Measurements from ENCODE around the gene PCDHA8.
"Not testable (repeated sequence)": the region's sequence is repeated elsewhere in the genome, so short reads cannot be mapped to it uniquely, and the experiment has no call there.

PCDHA8 gene

GRCh38 chr5:140829511-140830501, 11.2 kb upstream of the PCDHA8 start:
- not testable (repeated sequence) for DNase-seq

GRCh38 chr5:140833993-140834392, 7.0 kb upstream of the PCDHA8 start, which contains the start of gene PCDHA7:
Gene PCDHA7, plus strand, starts transcription at chr5:140834269. Its CDS starts 115 bp downstream, at chr5:140834384.
- no peak for DNase-seq

DNA sequence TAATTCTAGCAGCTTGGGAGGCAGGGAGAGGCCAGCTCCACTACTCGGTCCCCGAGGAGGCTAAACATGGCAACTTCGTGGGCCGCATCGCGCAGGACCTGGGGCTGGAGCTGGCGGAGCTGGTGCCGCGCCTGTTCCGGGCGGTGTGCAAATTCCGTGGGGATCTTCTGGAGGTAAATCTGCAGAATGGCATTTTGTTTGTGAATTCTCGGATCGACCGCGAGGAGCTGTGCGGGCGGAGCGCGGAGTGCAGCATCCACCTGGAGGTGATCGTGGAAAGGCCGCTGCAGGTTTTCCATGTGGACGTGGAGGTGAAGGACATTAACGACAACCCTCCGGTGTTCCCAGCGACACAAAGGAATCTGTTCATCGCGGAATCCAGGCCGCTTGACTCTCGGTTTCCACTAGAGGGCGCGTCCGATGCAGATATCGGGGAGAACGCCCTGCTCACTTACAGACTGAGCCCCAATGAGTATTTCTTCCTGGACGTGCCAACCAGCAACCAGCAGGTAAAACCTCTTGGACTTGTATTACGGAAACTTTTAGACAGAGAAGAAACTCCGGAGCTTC, 6.5 kb upstream of the PCDHA8 start:
- DNase-seq: not testable (repeated sequence)

- no peak for DNase-seq
These were observed 5.1 kb upstream of the PCDHA8 start for GRCh38 chr5:140835622-140836510.

GRCh38 chr5:140842798-140843733, 2.1 kb downstream of the PCDHA8 start:
- no peak for DNase-seq

DNA sequence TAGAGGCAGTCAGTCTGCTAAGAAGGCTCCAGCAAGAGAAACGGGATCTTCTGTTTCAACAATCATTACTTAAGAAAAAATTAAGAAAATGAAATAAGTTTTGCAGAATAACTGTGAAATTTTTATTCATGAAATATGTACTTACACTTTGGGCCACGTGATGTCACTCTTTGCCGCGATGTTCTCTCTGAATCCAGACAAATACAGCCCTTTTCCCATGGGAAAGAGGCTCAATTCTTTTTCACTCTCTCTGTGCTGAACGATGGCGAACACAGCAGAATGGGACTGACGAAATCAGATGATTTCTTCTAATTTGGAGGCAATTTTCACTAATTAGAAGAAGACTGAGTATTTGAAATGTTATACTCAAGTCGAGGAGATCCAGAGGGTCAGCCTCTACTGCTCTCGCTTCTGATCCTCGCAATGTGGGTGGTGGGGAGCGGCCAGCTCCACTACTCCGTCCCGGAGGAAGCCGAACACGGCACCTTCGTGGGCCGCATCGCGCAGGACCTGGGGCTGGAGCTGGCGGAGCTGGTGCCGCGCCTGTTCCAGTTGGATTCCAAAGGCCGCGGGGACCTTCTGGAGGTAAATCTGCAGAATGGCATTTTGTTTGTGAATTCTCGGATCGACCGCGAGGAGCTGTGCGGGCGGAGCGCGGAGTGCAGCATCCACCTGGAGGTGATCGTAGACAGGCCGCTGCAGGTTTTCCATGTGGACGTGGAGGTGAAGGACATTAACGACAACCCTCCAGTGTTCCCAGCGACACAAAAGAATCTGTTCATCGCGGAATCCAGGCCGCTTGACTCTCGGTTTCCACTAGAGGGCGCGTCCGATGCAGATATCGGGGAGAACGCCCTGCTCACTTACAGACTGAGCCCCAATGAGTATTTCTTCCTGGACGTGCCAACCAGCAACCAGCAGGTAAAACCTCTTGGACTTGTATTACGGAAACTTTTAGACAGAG, 7.4 kb downstream of the PCDHA8 start, which contains the start of gene PCDHA9:
TSS of gene PCDHA9 (plus strand) at position 244 of the 964 bp plus-strand sequence. CDS start at position 358, 114 bp downstream.
- DNase-seq: not testable (repeated sequence)

DNA sequence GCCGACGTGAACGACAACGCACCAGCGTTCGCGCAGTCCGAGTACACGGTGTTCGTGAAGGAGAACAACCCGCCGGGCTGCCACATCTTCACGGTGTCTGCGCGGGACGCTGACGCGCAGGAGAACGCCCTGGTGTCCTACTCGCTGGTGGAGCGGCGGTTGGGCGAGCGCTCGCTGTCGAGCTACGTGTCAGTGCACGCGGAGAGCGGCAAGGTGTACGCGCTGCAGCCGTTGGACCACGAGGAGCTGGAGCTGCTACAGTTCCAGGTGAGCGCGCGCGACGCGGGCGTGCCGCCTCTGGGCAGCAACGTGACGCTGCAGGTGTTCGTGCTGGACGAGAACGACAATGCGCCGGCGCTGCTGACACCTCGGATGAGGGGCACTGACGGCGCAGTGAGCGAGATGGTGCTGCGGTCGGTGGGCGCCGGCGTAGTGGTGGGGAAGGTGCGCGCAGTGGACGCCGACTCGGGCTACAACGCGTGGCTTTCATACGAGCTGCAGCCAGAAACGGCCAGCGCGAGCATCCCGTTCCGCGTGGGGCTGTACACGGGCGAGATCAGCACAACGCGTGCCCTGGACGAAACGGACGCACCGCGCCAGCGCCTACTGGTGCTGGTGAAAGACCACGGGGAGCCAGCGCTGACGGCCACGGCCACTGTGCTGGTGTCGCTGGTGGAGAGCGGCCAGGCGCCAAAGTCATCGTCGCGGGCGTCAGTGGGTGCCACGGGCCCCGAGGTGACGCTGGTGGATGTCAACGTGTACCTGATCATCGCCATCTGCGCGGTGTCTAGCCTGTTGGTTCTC, 9.0 kb downstream of the PCDHA8 start:
- not testable (repeated sequence) for DNase-seq

- DNase-seq: no peak
These were observed 15.0 kb downstream of the PCDHA8 start, which contains the start of gene PCDHA10 for GRCh38 chr5:140855772-140856674. Gene PCDHA10, plus strand, starts transcription at chr5:140855897. Its CDS starts 152 bp downstream, at chr5:140856049.

DNA sequence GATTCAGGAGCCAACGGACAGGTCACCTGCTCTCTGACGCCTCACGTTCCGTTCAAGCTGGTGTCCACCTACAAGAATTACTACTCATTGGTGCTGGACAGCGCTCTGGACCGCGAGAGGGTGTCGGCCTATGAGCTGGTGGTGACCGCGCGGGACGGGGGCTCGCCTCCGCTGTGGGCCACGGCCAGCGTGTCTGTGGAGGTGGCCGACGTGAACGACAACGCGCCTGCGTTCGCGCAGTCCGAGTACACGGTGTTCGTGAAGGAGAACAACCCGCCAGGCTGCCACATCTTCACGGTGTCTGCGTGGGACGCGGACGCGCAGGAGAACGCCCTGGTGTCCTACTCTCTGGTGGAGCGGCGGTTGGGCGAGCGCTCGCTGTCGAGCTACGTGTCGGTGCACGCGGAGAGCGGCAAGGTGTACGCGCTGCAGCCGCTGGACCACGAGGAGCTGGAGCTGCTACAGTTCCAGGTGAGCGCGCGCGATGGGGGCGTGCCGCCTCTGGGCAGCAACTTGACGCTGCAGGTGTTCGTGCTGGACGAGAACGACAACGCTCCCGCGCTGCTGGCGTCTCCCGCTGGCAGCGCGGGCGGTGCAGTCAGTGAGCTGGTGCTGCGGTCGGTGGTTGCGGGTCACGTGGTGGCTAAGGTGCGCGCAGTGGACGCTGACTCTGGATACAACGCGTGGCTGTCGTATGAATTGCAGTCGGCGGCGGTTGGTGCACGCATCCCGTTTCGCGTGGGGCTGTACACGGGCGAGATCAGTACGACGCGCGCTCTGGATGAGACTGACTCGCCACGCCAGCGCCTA, 16.4 kb downstream of the PCDHA8 start:
- no peak for DNase-seq

DNA sequence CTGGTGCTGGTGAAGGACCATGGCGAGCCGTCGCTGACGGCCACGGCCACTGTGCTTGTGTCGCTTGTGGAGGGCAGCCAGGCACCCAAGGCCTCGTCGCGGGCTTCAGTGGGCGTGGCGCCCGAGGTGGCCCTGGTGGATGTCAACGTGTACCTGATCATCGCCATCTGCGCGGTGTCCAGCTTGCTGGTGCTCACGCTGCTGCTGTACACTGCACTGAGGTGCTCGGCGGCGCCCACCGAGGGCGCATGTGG, 16.9 kb downstream of the PCDHA8 start:
- no peak for DNase-seq

- no peak for DNase-seq
These were observed 21.7 kb downstream of the PCDHA8 start for GRCh38 chr5:140862441-140863295.

DNA sequence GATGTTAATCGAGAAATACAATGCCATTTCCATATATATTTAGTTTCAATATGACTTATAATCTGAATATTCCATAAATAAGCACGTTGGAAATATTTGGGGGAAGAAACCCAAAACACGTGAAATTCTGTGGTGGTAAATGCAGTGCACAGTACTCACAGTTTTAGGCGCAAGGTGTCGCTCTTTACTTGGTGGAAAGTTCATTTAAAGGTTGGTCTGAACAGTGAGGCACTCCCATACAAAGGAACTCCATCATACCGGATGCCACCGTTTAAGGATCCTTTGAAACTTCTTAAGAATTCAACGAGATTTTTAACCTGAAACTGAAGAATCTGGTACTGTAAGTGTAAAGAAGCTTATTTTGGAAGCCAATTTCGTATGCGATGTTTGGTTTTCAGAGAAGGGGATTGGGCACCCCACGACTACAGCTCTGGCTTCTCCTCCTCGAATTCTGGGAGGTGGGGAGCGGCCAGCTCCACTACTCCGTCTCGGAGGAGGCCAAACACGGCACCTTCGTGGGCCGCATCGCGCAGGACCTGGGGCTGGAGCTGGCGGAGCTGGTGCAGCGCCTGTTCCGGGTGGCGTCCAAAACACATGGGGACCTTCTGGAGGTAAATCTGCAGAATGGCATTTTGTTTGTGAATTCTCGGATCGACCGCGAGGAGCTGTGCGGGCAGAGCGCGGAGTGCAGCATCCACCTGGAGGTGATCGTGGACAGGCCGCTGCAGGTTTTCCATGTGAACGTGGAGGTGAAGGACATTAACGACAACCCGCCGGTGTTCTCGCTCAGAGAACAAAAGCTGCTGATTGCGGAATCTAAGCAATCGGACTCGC, 28.0 kb downstream of the PCDHA8 start, which contains the start of gene PCDHA11:
TSS of gene PCDHA11 (plus strand) at position 237 of the 834 bp plus-strand sequence. CDS start at position 384, 147 bp downstream.
- no peak for DNase-seq

DNA sequence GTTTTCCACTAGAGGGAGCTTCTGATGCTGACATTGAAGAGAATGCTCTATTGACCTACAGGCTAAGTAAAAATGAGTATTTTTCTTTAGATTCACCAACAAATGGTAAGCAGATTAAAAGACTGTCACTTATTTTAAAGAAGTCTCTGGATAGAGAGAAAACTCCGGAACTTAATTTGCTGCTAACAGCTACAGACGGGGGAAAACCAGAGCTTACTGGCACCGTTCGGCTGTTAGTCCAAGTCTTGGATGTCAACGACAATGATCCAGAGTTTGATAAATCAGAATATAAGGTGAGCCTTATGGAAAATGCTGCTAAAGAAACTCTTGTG, 28.5 kb downstream of the PCDHA8 start:
- no peak for DNase-seq

DNA sequence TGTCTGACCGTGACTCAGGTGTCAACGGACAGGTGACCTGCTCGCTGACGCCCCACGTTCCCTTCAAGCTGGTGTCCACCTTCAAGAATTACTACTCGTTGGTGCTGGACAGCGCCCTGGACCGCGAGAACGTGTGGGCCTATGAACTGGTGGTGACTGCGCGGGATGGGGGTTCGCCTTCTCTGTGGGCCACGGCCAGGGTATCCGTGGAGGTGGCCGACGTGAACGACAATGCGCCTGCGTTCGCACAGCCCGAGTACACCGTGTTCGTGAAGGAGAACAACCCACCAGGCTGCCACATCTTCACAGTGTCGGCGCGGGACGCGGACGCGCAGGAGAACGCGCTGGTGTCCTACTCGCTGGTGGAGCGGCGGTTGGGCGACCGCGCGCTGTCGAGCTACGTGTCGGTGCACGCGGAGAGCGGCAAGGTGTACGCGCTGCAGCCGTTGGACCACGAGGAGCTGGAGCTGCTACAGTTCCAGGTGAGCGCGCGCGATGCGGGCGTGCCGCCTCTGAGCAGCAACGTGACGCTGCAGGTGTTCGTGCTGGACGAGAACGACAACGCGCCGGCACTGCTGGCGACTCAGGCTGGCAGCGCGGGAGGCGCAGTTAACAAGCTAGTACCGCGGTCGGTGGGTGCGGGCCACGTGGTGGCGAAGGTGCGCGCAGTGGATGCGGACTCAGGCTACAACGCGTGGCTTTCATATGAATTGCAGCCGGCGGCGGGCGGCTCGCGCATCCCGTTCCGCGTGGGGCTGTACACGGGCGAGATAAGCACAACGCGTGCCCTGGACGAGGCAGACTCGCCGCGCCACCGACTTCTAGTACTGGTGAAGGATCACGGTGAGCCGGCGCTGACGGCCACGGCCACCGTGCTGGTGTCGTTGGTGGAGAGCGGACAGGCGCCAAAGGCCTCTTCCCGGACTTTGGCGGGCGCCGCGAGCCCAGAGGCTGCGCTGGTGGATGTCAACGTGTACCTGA, 29.5 kb downstream of the PCDHA8 start:
- no peak for DNase-seq
